H1 (cell line): ENCODE results near the gene USH1G. TPM values are rescaled to one million over a fixed set of nuclear protein-coding genes. Genes with fewer than 3 reads are reported as not detected.

Experiments
- CTCF ChIA-PET: fragments of 300-600 bp; sonication (Branson Sonifier 250); formaldehyde crosslinking; loops from one replicate; lab custom pipeline; 2021; ENCODE audit not compliant: partially characterized antibody; lab: Charles Lee
- POLR2A ChIA-PET: fragments of 300-600 bp; sonication (Branson Sonifier 250); formaldehyde crosslinking; loops from one replicate; lab custom pipeline; 2021; ENCODE audit warnings: inconsistent platforms; ENCODE audit not compliant: partially characterized antibody; lab: Charles Lee
- DNase-seq, 2 experiments: peaks; one replicate each; pipeline versions ENCODE4 v3.0.0 to v3.0.0-alpha.2; 2010 to 2022; ENCODE audit warnings: low spot score in 2 of 2, low read depth in 1 of 2, mixed read lengths in 1 of 2
- FAIRE-seq: peaks from 2 replicates; lab custom pipeline; 2011; peaks lifted over from hg19 to GRCh38; lab: Jason Lieb, UNC
- H2AFZ ChIP-seq: 2 replicates; pipeline ENCODE4 v1.8.1; 2012; ENCODE audit warnings: low read length, inconsistent platforms
- H2AK5ac ChIP-seq: 2 replicates; pipeline ENCODE4 v1.6.1; 2013; ENCODE audit warnings: low read depth, low read length
- H2BK120ac ChIP-seq: replicated peaks from 2 replicates; pipeline ENCODE3; 2013; ENCODE audit warnings: low read depth, low read length, inconsistent platforms
- H2BK12ac ChIP-seq: 2 replicates; pipeline ENCODE4 v1.6.1; 2013; ENCODE audit warnings: low read depth, low read length
- H2BK15ac ChIP-seq: 2 replicates; pipeline ENCODE4 v1.6.1; 2013; ENCODE audit warnings: low read length
- H2BK20ac ChIP-seq: 2 replicates; pipeline ENCODE4 v1.6.1; 2013; ENCODE audit warnings: low read length
- H2BK5ac ChIP-seq: 2 replicates; pipeline ENCODE4 v1.6.1; 2013; ENCODE audit warnings: low read depth, low read length
- H3K14ac ChIP-seq: 2 replicates; pipeline ENCODE4 v1.6.1; 2013; ENCODE audit warnings: inconsistent platforms; ENCODE audit not compliant: insufficient read length
- H3K18ac ChIP-seq: 2 replicates; pipeline ENCODE4 v1.6.1; 2013; ENCODE audit warnings: low read length; ENCODE audit errors: extremely low read depth
- H3K23ac ChIP-seq: 2 replicates; pipeline ENCODE4 v1.6.1; 2013; ENCODE audit warnings: inconsistent platforms; ENCODE audit not compliant: insufficient read length
- H3K23me2 ChIP-seq: 2 replicates; pipeline ENCODE4 v1.6.1; 2013; ENCODE audit warnings: low read depth, low read length
- H3K27ac ChIP-seq: 2 replicates; pipeline ENCODE4 v1.6.1; 2011; ENCODE audit warnings: low read depth, low read length, inconsistent platforms
- H3K27me3 ChIP-seq, 4 experiments: replicated peaks in 1 of 4; 1 replicate in 1 of 4; 2 replicates in 3 of 4; pipeline versions ENCODE4 v1.6.1 to v1.8.1; 2011 to 2013; ENCODE audit warnings: low read length in 3 of 4, mild to moderate bottlenecking in 3 of 4, inconsistent platforms in 2 of 4, mixed read lengths in 2 of 4, moderate library complexity in 1 of 4; ENCODE audit not compliant: control insufficient read depth in 3 of 4, insufficient read depth in 3 of 4; ENCODE audit errors: extremely low read depth in 1 of 4
- H3K36me3 ChIP-seq, 4 experiments: 2 replicates each; pipeline versions ENCODE4 v1.6.1 to v1.8.1; 2011 to 2013; ENCODE audit warnings: mild to moderate bottlenecking in 4 of 4, low read length in 3 of 4, moderate library complexity in 2 of 4, control low read depth in 1 of 4, inconsistent platforms in 1 of 4; ENCODE audit not compliant: insufficient read depth in 4 of 4, control insufficient read depth in 2 of 4
- H3K4ac ChIP-seq: replicated peaks from 2 replicates; pipeline ENCODE3; 2013; ENCODE audit warnings: low read length, low read depth, mixed read lengths, inconsistent platforms; ENCODE audit not compliant: insufficient read length
- H3K4me1 ChIP-seq, 4 experiments: replicated peaks in 1 of 4; 1 replicate in 1 of 4; 2 replicates in 3 of 4; pipeline versions ENCODE4 v1.6.1 to v1.8.1; 2011 to 2013; ENCODE audit warnings: low read length in 3 of 4, inconsistent platforms in 2 of 4, mixed read lengths in 1 of 4; ENCODE audit not compliant: insufficient read depth in 4 of 4, control insufficient read depth in 3 of 4
- H3K4me2 ChIP-seq, 2 experiments: 2 replicates each; pipeline versions ENCODE4 v1.6.1 to v1.8.1; 2011 to 2013; ENCODE audit warnings: low read depth in 2 of 2, low read length in 2 of 2, control low read depth in 1 of 2, inconsistent platforms in 1 of 2, mild to moderate bottlenecking in 1 of 2; ENCODE audit not compliant: insufficient read depth in 1 of 2
- H3K4me3 ChIP-seq, 4 experiments: fragments of 200-600, 300-600 bp in 1 of 4; sonication (generic), shearing (Covaris generic), sonication (Bioruptor Twin) in 1 of 4; 2 replicates each; pipeline versions ENCODE4 v1.5.1 to v1.8.1; 2011 to 2016; ENCODE audit warnings: low read length in 4 of 4, low read depth in 3 of 4, control low read depth in 2 of 4, inconsistent platforms in 2 of 4, mild to moderate bottlenecking in 2 of 4, mixed read lengths in 1 of 4, moderate library complexity in 1 of 4; ENCODE audit not compliant: insufficient read depth in 2 of 4; ENCODE audit errors: extremely low read depth in 1 of 4
- H3K56ac ChIP-seq: replicated peaks from 2 replicates; pipeline ENCODE3; 2013; ENCODE audit warnings: low read depth, mild to moderate bottlenecking, mixed read lengths, low read length, inconsistent platforms; ENCODE audit not compliant: insufficient read length
- H3K79me1 ChIP-seq: 2 replicates; pipeline ENCODE4 v1.6.1; 2013; ENCODE audit warnings: low read depth, low read length, control low read depth
- H3K79me2 ChIP-seq, 2 experiments: 2 replicates each; pipeline versions ENCODE4 v1.6.1 to v1.8.1; 2012 to 2013; ENCODE audit warnings: low read length in 2 of 2, mild to moderate bottlenecking in 2 of 2, inconsistent platforms in 1 of 2; ENCODE audit not compliant: insufficient read depth in 2 of 2, control insufficient read depth in 1 of 2
- H3K9ac ChIP-seq, 4 experiments: replicated peaks in 1 of 4; 1 replicate in 1 of 4; 2 replicates in 3 of 4; pipeline versions ENCODE4 v1.6.1 to v1.8.1; 2011 to 2013; ENCODE audit warnings: low read depth in 3 of 4, low read length in 3 of 4, control low read depth in 2 of 4, mild to moderate bottlenecking in 2 of 4, moderate library complexity in 2 of 4, inconsistent platforms in 1 of 4; ENCODE audit errors: extremely low read depth in 1 of 4
- H3K9me3 ChIP-seq, 2 experiments: 2 replicates each; pipeline versions ENCODE4 v1.6.1 to v1.8.1; 2012 to 2013; ENCODE audit warnings: mild to moderate bottlenecking in 2 of 2, moderate library complexity in 2 of 2, control low read depth in 1 of 2, inconsistent platforms in 1 of 2, low read depth in 1 of 2, low read length in 1 of 2, mixed read lengths in 1 of 2; ENCODE audit not compliant: insufficient read depth in 2 of 2
- H4K20me1 ChIP-seq, 2 experiments: replicated peaks in 1 of 2; 2 replicates each; pipeline versions ENCODE3 to v1.8.1; 2011 to 2013; ENCODE audit warnings: inconsistent platforms in 2 of 2, low read length in 2 of 2, mild to moderate bottlenecking in 1 of 2; ENCODE audit not compliant: insufficient read depth in 2 of 2, control insufficient read depth in 1 of 2
- H4K5ac ChIP-seq: 2 replicates; pipeline ENCODE4 v1.6.1; 2013; ENCODE audit warnings: low read length, low read depth, mixed read lengths, inconsistent platforms; ENCODE audit not compliant: insufficient read length
- H4K8ac ChIP-seq: 2 replicates; pipeline ENCODE4 v1.8.0; 2013; ENCODE audit warnings: mild to moderate bottlenecking, moderate library complexity, low read length, inconsistent platforms; ENCODE audit not compliant: insufficient read depth; ENCODE audit errors: extremely low read depth
- H4K91ac ChIP-seq: replicated peaks from 2 replicates; pipeline ENCODE3; 2013; ENCODE audit warnings: low read length, mixed read lengths, inconsistent platforms; ENCODE audit not compliant: insufficient read length
- CREB1 ChIP-seq: IDR thresholded peaks from 2 replicates; pipeline ENCODE4 v1.6.1; 2012; ENCODE audit warnings: inconsistent platforms
- POLR2AphosphoS5 ChIP-seq: IDR thresholded peaks from 2 replicates; pipeline ENCODE4 v1.6.1; 2011; ENCODE audit warnings: low read depth, low read length
- SIRT6 ChIP-seq: IDR thresholded peaks from one replicate; pipeline ENCODE4 v1.7.1; 2012; ENCODE audit warnings: low read length, inconsistent platforms
- SIX5 ChIP-seq: IDR thresholded peaks from 2 replicates; pipeline ENCODE4 v1.6.1; 2011; ENCODE audit warnings: mild to moderate bottlenecking, low read depth, low read length
- SP1 ChIP-seq: IDR thresholded peaks from 2 replicates; pipeline ENCODE4 v1.6.1; 2011; ENCODE audit warnings: low read depth, low read length
- SUZ12 ChIP-seq: fragments of 200-600 bp; sonication (generic); IDR thresholded peaks from 2 replicates; pipeline ENCODE4 v1.6.1; 2012; ENCODE audit warnings: mild to moderate bottlenecking, inconsistent platforms, low read length, moderate library complexity, mixed read lengths
- WGBS, 2 experiments: shearing (Covaris generic) in 1 of 2; methylation state at CpG; one replicate each; pipeline versions ENCODE4 v1.1.6 to v1.1.7; 2013 to 2015; ENCODE audit warnings: low lambda C conversion rate in 2 of 2, mixed read lengths in 2 of 2, inconsistent platforms in 1 of 2, low coverage in 1 of 2, missing lambda C conversion rate in 1 of 2; ENCODE audit not compliant: insufficient replicate concordance in 2 of 2, insufficient coverage in 1 of 2, insufficient read length in 1 of 2; ENCODE audit errors: extremely low coverage in 1 of 2, missing lambda C conversion rate in 1 of 2; 5-methylcytosine and 5-hydroxymethylcytosine counted together
- polyA plus RNA-seq, 7 experiments: library from polyadenylated mRNA; depleted of rRNA in 3 of 7; stranded (reverse) in 5 of 7; unstranded in 2 of 7; fragments of >200 nt in 5 of 7; fragments of 200-250 nt in 2 of 7; gene quantifications; 1 replicate in 5 of 7; 2 replicates in 1 of 7; 4 replicates in 1 of 7; pipeline versions ENCODE4 v1.2.1 to v1.2.3, GENCODE V29; 2011 to 2013; ENCODE audit warnings: missing spikeins in 2 of 7, mixed read lengths in 2 of 7
- total RNA-seq: library from RNA; stranded (reverse); fragmentation: NEBNext Ultra II Directional; extraction: Animal tissue kit (Norgen Biotek cat#: 25700); gene quantifications from 2 replicates; pipeline ENCODE4 v1.2.1, GENCODE V29; 2021

Gene USH1G
- total and polyA plus RNA-seq, 2 of the 8 experiments (the other 6 are each of a cell fraction or from before 2014, with no cell fraction given), result 1.6 to 4.3 TPM

DNA sequence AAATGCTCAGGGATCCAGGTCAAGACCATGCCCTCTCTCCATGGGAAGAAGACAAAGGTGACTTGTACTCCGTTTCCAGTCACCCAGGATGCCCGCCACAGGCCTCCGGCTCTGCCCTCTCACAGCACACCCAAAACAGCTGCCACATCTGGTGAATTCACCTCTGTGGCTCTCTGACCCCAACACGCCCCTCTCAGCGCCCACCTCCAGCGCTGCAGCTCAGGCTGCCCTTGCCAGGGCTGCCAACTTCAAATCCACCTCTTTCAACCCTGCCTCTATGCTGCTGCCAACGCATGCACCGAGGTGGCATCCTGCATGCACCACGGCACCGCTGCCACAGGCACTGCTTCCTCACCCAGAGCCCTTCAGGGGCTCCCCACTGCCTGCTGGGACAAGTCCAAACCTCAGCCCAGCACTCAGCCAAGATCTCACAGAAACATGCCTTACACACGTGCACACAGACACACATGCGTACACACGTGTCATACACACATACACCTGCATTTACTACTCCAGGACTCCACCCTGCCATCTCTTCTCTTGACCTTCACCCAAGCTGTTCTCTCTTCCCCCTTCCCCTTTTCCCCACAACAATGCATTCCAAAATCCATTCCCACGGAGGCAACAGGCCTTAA is 42.0 kb upstream of the USH1G start:
- Histone ChIP-seq H2AFZ (no peak overlapping the region), H2BK15ac (0 out of 2 replicates have a peak overlapping the region, but pooled peaks have one; percentile 83), H3K36me3 (no peaks in the 10 kb centered on the region), H3K9me3 (no peaks in the 10 kb centered on the region), H4K20me1 (peaks cover 0 to 1% of the 10 kb centered on the region in 2 experiments), H3K79me2 (no peaks in the 10 kb centered on the region), H2BK12ac (no peak overlapping the region), H3K18ac (no peak overlapping the region), H2AK5ac (no peak overlapping the region), H3K23ac (no peak overlapping the region), H3K27ac (no peak overlapping the region), H2BK20ac (no peak overlapping the region), H3K4me3 (no peak overlapping the region), H3K4me1 (peaks cover 0 to 13% (median 10%) of the 10 kb centered on the region in 4 experiments; a peak in 6 of 7 replicates), H3K4me2 (no peak overlapping the region), H4K8ac (0 out of 2 replicates have a peak overlapping the region, but pooled peaks have one; percentile 1), H3K4ac (no peak overlapping the region), H3K56ac (no peak overlapping the region), H4K5ac (no peak overlapping the region), H3K14ac (no peak overlapping the region), H3K79me1 (no peaks in the 10 kb centered on the region), H2BK120ac (no peak overlapping the region), H3K23me2 (0 out of 2 replicates have a peak, but pooled peaks cover 3% of the 10 kb centered on the region), H3K27me3 (no peaks in the 10 kb centered on the region), H2BK5ac (no peak overlapping the region), H4K91ac (no peak overlapping the region), H3K9ac (no peak overlapping the region)
- ChIA-PET POLR2A (interaction anchor here (0.6 to 0.7 kb wide), 2 partner anchors 81 to 225 kb away, joined by 3 read pairs; no protein-coding TSS in a partner anchor), CTCF (interaction anchor here (2.2 to 27.2 kb wide), 5 partner anchors 7 to 59 kb away, joined by 15 to 1072 read pairs (median 89); partner anchors contain the start of genes HID1, MRPL58, OTOP2 and OTOP3)
- FAIRE-seq (no peak), DNase-seq (no peak)
- WGBS, 2 experiments, result 88% methylated on average over 14 of the region's 14 CpGs; no CpG with 5 or more reads in 1 of the 2 experiments
- TF ChIP-seq CREB1, result no peak
- TF ChIP-seq SUZ12, result no peak
- no peak for TF ChIP-seq SIRT6
- no peak for TF ChIP-seq POLR2AphosphoS5
- no peak for TF ChIP-seq SIX5
- TF ChIP-seq SP1, result no peak
